NCI-H187 treated with DMSO at 0.1 percent for 48 hours (cell line): ENCODE results near the gene RHOF.
A peak's percentile ranks its signal among the peaks of the same experiment; 100 is the strongest.

Source experiments
- DNase-seq: peaks from one replicate; lab custom pipeline; 2025; lab: John Stamatoyannopoulos, UW

The RHOF gene, protein sequence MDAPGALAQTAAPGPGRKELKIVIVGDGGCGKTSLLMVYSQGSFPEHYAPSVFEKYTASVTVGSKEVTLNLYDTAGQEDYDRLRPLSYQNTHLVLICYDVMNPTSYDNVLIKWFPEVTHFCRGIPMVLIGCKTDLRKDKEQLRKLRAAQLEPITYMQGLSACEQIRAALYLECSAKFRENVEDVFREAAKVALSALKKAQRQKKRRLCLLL

GRCh38 chr12:121793440-121793837 is at the start of gene RHOF:
TSS of gene RHOF (minus strand) at chr12:121793688. CDS start at chr12:121793633, 55 bp downstream.
- no peak for DNase-seq

DNA sequence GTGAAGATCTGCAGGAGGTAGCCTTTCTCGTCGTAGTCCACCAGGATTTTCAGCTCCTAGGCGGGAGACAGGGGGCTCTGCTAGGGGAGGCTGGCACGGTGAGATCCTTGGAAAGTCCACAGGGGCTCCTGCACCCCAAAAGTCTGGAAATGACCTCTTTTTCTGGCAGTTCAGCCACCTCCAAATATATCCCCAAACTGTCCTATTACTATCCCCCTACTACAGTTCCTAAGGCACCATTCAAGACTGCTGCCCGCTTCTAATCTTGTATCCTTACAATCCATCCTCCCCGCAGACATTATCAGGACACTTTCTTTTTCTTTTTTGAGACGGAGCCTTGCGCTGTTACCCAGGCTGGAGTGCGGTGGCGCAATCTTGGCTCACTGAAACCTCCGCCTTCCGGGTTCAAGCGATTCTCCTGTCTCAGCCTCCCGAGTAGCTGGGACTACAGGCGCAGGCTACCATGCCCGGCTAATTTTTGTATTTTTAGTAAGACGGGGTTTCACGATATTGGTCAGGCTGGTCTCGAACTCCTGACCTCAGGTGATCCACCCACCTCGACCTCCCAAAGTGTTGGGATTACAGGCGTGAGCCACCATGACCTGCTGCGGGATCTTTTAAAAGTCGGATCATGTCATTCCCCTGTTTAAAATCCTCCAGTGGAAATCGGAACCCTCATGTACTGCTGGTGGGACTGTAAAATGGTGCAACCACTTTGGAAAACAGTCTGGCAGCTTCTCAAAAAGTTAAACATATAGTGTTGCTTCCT is 46.7 kb upstream of the RHOF start:
- DNase-seq: no peak

- peak; percentile 91 for DNase-seq
These were observed 45.9 kb upstream of the RHOF start for GRCh38 chr12:121839106-121839992.

- no peak for DNase-seq
These were observed 44.6 kb upstream of the RHOF start for GRCh38 chr12:121838126-121838525.

DNA sequence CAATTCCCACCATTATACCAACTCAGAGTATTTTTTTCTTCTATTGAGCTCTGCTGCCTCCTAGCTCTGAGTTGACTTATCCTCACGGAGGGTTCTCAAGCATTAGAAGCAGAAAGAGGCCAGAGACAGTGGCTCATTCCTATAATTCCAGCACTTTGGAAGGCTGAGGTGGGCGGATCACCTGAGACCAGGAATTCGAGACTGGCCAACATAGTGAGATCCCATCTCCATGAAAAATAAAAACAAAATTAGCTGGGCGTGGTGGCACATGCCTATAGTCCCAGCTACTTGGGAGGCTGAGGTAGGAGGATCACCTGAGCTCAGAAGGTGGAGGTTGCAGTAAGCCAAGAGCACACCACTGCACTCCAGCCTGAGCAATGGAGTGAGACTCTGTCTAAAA is 44.2 kb upstream of the RHOF start:
- DNase-seq: no peak

DNA sequence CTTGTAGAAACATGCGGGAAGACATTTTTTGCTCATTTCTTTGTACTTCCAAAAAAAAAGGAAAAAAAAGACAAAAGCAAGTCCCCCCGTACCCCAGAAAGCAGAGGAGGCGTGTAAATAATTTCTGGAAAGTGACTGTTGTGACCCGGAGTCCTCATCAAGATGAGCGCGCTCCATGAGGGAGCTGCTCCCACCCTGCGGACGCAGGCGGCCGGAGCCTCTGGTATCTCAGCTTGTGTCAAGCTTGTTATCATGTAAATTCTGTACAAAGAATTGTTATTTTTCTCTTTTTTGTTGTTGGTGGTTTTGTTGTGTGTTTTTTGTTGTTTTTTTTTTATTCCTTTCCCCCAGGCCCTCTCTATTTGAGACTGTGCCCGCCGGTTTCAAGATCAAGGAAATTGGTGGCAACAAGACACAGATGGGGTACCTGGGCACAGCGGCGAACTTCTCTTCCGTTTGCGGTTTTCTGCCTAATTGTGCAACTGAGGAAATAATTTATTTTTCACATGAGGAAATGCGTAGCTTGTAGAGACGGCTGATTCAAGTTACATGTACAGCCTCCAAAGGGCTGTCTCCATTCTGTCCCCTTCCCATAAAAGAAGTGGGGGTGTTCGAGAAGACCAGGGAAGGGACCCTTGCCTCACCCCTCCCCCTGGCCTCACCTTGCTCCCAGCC is 38.2 kb upstream of the RHOF start:
- no peak for DNase-seq

DNA sequence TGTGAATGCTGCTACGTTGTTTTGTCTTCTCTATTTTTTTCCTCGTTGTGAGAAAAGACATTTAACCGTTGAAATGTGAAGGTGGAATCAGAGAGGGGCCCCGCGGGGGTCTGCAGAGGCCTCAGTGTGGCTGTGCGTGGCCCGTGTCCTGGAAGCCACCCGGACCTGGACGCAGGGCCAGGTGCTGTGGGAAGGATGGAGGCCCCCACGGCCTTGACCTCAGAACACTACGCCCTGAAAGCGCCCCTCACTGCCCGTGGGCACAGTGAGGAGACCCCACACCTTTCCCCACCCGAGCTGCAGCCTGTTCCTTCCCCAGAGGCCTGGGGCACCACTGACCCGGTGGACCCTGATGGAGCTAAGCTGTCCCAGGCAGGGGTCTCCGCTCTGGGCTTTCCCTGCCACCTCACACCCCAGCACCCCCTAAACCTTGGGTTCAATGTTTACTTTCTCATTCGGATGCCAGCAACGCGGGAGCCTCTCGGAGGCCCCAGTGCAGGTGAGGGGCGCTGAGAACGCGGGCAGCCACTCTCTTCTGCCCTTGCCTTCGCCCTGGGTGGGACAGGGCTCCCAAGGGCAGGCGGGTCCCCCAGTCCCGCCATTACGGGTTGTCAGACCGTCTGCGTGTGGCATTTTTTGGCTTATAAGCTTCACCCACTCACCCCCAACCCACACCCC is 37.2 kb upstream of the RHOF start:
- DNase-seq: no peak

DNA sequence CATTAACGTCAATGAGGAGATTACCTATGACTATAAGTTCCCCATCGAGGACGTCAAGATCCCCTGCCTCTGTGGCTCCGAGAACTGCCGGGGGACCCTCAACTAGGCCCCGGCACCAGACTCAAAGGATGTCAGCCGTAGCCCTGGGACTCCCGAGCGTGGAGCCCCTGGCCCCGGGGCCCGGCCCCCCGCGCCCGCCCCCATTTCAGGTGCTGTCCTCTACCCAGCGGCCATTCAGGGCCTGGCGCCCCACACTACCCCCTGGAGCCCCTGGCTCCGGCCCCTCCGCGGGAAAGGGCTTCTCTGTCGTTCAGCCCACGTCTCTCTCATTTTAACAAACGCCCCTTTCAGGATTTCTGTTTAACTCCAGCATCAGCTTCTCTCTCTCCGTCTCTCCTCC is 36.6 kb upstream of the RHOF start:
- DNase-seq: no peak

DNA sequence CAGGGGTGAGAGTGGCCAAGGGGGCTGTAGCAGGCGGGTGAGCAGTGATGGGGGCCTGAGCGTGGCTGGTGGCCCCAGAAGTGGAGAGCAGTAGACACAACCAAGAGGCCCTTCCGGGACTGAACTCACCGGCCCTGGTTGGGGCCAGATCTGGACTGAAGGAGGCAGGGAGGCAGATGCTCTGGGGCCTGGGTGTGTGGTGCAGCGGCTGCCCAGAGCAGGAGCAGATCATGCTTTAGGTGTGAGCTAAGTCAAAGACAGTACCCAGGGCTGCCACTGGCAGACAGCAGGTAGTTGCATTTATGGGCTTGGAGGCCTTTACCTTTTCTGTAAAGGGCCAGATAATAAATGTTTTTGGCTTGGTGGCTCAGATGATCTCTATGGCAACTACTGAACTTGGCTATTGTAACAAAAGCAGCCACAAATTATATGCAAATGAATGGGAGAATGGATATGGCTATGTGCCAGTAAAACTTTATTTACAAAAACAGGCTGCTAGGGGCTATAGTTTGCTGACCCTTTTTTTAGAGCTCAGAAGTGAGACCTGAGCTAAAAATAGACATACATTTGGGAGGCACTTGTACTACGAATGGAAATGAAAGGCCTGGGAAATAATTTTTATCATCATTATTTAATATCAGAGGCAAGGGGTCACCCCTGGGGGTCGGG is 35.9 kb upstream of the RHOF start:
- DNase-seq: no peak

- no peak for DNase-seq
These were observed 35.3 kb upstream of the RHOF start for GRCh38 chr12:121828826-121829225.

DNA sequence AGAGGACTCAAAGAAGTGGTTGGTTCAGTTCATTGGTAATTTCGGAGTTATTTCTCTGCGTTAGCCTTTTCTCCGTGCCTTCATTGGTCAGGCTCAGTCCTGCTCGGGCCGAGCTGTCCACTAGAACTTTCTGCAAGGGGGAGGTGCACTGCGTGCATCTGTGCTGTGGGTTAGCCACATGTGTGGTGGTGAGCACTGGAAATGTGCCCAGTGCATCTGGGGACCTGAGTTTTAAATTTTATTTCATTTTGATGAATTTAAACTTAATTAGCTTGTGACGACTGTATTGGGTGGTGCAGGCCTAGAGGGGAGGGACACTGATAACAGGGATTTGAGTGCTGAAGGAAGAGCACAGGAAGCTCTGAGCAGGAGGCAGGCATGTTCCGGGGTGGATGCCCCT is 34.8 kb upstream of the RHOF start:
- DNase-seq: no peak

DNA sequence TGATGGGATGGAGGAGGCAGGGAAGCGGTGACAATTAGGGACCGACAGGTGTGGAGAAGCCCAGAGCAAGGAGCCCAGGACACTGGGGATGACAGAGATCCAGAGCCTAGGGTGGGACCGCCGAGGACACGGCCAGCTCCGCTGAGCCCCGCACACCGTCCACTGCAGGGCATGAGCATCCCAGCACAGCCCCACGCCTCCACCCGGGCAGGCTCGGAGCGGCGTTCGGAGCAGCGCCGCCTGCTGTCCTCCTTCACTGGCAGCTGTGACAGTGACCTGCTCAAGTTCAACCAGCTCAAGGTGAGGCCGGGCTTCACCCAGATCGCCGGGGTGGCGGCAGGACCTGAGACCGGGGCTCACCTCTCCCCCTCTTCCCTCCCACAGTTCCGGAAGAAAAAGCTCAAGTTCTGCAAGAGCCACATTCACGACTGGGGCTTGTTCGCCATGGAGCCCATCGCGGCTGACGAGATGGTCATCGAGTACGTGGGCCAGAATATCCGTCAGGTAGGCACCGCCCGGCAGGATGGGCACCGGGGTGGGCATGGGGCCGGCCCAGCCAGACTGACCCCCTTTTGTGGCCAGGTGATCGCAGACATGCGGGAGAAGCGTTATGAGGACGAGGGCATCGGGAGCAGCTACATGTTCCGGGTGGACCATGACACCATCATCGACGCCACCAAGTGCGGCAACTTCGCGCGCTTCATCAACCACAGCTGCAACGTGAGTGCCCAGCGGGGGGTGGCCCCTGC is 34.0 kb upstream of the RHOF start:
- DNase-seq: no peak

DNA sequence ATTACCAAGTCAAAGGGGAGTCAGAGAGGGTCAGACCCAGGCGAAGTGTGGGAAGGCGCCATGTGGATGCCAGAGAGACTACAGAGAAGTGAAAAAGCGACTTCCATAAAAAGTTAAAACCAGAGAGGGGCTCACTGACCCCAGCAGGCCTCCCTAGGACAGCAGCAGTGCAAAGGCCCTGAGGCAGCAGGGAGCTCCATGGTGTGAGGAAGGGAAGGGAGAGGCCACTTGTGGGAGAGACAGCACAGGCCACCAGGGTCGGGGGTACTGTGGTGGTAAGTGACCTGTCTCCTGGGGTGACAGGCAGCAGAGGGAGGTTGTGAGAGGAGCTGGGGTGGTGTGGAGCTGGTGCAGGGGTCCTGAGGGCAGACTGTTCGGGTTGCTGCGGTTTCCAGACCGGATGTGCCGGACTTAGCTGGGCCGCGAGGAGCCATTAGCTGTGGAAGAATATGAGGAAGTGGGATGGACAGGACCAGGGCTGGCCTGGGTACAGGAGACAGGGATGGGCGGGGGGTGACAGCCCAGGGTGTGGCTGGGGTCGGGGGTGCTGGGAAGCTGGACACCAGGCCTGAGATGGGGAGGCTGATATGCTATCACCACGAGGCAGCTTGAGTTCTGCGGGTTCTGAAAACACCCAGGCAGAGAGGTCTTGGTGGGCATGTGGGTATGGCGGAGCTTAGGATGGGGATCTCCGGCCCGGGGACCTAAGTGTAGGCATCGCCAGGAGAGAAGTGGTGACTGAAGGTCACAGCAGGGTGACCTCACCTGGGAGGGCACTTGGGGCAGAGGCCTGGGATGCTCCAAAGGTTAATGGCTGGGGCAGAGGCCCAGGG is 33.0 kb upstream of the RHOF start:
- no peak for DNase-seq

DNA sequence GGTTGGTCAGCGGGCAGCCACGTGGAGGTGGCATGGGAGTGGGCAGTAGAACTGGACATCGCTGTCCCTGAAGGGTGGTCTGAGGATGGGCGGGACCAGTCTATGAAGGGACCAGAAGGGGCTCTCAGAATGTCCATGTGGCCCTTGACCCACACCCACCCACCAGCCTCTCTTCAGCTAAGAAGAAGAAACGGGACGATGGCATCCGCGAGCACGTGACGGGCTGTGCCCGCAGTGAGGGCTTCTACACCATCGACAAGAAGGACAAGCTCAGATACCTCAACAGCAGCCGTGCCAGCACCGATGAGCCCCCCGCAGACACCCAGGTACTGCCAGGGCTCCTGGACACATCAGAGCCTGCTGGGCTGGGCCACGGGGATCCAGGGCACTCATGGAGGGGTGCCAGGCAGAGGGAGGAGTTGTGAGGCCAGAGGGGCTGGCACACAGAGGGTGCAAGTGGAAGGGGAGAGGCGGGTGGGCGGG is 31.6 kb upstream of the RHOF start:
- no peak for DNase-seq

DNA sequence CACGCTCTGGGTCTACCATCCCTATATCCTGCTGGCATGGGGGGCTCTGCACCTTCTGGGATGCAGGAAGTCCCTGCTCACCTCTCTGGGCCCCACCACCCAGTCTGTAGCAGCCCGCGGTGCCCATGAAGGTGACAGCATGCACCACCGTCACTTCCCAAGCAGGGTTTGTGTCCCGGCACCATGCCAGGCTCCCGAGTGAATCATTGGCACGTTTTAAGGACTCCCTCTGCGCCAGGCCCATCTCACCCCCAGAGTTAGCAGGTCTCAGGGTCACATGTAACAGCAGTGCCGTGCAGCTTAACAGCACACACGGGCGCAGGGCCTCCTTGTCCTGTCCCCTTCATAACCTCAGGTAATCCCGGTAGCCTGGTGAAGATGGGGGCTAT is 30.2 kb upstream of the RHOF start:
- DNase-seq: no peak

GRCh38 chr12:121823101-121823726 is 29.7 kb upstream of the RHOF start:
- DNase-seq: no peak

GRCh38 chr12:121822393-121823100 is 29.1 kb upstream of the RHOF start:
- no peak for DNase-seq

DNA sequence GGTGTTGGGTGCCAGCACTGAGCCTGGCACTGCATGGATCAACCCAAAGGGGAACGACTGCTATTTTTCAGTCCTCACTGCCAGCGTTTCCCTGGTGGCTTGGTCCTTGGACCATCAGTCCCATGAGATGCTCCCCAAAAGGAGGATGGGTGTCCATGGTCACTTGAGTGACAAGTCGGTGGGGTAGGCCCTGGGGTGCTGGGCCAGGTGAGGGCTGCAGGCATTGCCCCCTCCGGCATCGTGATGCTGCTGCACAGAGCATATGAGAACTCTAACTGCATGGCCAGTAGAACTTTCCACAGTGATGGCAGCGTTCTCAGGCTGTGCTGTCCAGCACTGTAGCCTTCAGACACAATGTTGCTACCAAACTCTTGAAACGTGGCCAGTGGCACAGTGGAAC is 26.6 kb upstream of the RHOF start:
- no peak for DNase-seq
